Right renal cortex interstitium (tissue), 3 donors: ENCODE results near the gene HTATSF1. TPM values are rescaled to one million over a fixed set of nuclear protein-coding genes. Genes with fewer than 3 reads are reported as not detected.

Experiments
- DNase-seq, 3 donors: peaks; one replicate each; pipeline ENCODE4 v3.0.0-alpha.2; 2013; ENCODE audit warnings: low read depth in 3 of 3, low spot score in 2 of 3
- polyA plus RNA-seq, 3 donors: library from polyadenylated mRNA; unstranded; fragments of 120-200 nt; gene quantifications; one replicate each; pipeline ENCODE4 v1.2.1, GENCODE V29; 2013; ENCODE audit not compliant: insufficient read length in 3 of 3

HTATSF1 gene
- polyA plus RNA-seq, 3 donors: 121 to 134 (median 131) TPM

DNA sequence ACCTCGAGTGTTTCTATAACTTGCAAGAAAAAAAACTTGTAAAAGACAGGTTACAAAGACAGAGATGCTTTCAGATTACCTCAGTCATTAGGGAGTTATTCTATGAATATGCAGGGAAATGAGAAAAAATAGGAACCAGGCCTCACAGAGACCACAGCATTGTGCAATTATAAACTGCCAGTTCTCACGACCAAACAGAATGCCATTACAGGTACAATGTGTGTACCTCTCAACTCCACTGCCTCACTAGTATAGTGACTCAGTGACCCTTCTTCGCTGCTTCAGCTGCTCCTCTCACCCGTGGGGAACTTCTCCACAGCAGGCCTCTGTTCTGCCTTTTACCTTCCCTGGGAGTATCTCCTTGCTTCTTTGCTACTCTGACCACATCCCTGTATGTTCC, 2.3 kb upstream of the HTATSF1 start:
- no peak for DNase-seq

DNA sequence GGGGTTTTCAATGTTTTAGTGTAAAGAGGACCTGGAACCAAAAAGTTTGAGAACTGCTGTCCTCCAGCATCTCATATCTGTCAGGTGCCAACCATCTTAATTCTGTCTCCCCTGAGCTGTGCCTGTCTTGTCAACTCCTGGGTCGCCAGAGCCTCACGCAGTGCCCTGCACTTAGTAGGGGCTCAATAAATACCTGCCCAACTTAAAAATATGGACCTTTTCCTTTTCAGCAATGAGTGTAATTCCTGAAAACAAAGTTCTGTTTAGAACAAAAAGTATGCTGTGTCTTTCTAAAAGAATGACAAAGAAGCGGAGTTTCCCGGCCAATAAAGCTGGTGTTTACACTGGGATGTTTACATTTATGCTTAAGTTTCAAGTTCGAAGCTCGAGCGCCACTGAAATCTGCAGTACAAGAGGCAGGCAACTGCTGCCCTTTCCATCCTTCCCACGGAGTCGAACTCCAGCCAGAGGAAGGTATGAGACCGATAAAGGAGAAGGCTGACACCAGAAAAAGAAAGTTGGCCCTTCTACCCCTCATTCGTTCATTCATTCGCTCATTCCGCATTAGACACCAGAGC, 1.1 kb upstream of the HTATSF1 start:
- no peak for DNase-seq

GRCh38 chrX:136496764-136497555, 432 bp upstream of the HTATSF1 start:
- peak; percentile 60 to 72 (median 65) for DNase-seq

DNA sequence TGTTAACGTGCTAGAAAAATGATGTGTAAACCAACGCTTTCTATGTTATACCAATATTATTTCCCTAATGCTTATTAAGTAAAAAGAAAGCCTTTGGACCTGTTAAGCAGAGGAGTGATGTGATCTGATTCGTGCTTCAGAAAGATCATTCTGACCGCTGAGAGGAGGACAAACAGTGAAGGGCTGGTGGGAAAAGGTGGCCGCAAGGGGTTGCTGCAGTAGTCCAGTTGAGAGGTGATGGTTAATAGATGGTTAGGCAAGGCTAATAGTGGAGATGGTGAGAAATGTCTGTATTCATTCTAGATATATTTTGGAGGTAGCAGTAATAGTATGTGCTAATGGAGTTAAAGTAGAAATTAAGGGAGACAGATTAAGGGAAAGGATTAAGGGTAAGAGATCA, 21.7 kb downstream of the HTATSF1 start:
- DNase-seq: no peak

GRCh38 chrX:136523770-136524169, 26.4 kb downstream of the HTATSF1 start:
- no peak for DNase-seq

DNA sequence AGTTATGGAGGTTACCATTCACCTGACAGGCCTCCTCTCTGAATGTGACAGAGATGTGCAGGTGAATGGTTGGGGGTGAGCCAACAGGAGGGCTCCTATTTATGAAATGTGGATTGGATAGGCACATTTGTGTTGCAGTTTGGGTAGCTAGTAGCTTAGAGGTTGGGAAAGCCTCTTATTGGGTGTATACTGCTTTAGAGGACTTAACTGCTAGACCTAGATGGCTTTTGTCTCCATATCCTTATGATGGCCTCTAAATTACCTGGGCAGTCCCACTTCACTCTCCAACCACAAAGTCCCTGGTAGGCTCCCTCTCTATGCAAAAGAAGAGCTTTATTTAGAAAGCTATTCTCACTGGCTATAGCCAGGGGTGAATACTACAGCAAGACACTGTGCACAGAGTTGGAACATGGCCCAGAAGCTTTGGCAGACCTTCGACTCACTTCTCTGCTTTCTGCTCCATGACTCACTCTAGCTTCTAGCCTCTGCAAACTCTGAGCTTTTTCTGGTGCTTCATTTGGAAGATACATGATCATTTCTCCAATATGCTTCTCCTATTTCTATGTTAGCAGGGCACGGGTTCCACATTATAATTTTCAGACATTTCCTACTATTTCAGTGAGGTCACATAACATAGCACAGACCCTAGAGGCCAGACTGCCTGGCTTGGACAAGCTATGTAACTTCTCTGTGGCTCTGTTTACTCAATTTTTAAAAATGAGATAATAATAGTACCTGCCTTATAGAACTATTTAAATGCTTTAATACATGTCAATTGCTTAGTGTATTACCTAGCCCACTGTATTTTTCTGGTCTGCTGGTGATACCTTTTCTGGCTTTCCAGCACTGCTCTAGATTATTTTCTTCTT, 28.6 kb downstream of the HTATSF1 start:
- DNase-seq: peak in 1 of 3 donors; percentile 3

DNA sequence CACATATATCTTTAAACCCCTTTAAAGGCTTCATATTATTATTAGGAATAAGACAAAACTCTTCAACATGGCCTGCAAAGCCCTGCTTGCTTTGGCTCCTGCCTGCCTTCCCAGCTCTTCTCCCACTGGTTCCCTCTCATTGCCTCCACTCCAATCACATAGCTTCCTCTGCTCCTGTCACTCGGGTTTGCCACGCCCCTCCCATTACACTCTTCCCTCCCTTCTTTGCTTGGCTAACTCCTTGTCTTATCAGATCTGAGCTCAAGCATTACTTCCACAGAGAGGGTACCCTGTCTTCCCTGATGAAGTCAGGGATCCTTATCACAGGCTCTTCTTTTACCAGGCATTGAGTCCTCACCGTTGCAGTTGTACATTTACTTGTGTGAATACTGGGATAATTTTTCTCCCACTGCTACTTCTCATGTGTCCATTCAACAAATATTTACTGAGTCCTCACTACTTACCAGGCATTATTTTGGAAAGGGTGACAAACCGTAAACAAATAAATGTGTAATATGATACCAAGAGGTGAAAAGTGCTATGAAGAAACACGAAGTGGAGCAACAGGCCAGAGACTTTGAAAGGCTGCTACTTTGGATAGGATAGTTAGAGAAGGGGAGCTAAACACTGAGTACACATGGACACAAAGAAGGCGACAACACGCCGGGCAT, 31.4 kb downstream of the HTATSF1 start:
- DNase-seq: no peak

DNA sequence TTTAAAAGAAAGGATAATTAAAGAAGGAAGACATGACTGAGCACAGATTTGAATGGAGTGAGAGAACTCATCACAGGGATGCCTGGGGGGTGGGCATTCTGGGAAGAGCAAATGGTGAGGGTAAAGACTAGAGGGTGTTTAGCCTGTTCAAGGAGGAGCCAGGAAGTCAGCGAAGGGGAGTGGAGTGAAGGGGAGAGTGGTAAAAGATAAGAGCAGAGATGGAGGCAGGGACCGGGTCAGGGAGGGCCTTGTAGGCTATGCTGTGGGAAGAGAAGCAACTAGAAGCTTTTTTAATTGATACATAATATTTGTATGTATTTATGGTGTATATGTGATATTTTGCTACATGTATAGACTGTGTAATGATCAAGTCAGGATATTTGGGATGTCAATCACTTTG, 32.4 kb downstream of the HTATSF1 start:
- DNase-seq: no peak

GRCh38 chrX:136531951-136532350, 34.6 kb downstream of the HTATSF1 start, which contains the start of gene VGLL1:
Gene VGLL1 (plus strand): TSS chrX:136532215. CDS start chrX:136536021, 3,806 bp downstream.
- DNase-seq: no peak

- DNase-seq: no peak
Observed at GRCh38 chrX:136534131-136534530, 36.7 kb downstream of the HTATSF1 start.

- no peak for DNase-seq
Observed at GRCh38 chrX:136538811-136539210, 41.4 kb downstream of the HTATSF1 start.

GRCh38 chrX:136540226-136540625, 42.8 kb downstream of the HTATSF1 start:
- no peak for DNase-seq

DNA sequence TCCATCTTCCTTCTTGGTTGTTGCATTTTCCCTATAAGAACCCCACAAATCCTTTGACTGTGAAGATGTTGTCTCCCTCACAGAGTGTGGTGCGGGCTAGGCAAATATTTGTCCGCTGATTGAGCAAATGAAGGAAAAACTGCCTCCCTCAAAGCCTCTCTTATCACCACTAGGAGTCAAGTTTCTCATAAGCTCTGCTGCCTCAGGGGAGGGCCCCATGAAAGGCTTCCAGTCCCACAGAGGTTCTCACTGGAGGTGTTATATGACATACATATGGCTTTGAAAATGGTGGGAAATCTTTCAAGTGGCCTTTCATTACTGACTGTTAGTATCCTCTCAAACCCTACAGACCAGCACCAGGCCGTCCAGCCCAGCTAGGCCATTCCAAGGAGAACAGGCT, 43.9 kb downstream of the HTATSF1 start:
- no peak for DNase-seq

DNA sequence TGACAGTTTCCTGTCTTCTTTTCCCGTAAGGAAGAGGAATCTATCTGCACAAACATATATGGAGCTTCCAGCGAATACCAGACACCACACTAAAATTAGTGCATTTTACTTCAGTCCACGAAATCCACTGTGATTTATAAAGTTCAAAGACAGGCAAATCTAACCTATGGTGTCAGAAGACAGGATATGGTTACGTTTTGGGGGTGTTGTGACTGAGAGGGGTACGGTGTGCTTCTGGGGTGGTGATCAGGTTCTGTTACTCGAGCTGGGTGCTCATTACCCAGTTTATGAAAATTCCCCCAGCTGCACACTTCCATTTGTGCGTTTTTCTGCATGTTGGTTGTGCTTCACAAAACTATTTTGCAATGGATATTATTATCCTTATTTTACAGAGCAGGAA, 44.9 kb downstream of the HTATSF1 start:
- no peak for DNase-seq

- DNase-seq: no peak
Observed at GRCh38 chrX:136546371-136546781, 49.0 kb downstream of the HTATSF1 start.

GRCh38 chrX:136549226-136549625, 51.8 kb downstream of the HTATSF1 start:
- DNase-seq: no peak

GRCh38 chrX:136551410-136551809, 54.0 kb downstream of the HTATSF1 start:
- no peak for DNase-seq

DNA sequence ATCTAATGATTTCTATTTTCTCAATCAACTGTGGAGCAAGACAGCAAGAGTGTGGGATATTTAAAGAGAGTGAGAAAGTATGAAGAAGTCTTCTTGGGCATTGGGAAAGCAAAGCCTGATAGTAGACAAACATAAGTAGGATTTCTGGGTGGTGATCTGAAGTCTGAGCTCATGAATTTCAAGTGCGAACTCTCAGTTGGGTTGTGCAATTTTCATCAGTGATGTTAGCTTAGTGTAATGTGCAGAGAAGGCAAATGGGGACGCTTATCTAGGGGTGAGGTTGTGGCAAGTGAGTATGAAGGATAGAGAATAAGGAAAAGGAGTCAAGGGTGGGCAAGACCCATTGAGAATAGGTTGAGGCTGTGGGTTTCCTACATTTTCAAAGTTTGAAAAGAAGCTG, 58.3 kb downstream of the HTATSF1 start:
- no peak for DNase-seq
